SW480 (cell line): ENCODE measurements around the gene SPATS2L.
A peak's percentile ranks its signal among the peaks of the same experiment; 100 is the strongest.

Experiments
- DNase-seq: peaks from one replicate; pipeline ENCODE4 v3.0.0-alpha.2; 2016; ENCODE audit warnings: low spot score

The SPATS2L gene

DNA sequence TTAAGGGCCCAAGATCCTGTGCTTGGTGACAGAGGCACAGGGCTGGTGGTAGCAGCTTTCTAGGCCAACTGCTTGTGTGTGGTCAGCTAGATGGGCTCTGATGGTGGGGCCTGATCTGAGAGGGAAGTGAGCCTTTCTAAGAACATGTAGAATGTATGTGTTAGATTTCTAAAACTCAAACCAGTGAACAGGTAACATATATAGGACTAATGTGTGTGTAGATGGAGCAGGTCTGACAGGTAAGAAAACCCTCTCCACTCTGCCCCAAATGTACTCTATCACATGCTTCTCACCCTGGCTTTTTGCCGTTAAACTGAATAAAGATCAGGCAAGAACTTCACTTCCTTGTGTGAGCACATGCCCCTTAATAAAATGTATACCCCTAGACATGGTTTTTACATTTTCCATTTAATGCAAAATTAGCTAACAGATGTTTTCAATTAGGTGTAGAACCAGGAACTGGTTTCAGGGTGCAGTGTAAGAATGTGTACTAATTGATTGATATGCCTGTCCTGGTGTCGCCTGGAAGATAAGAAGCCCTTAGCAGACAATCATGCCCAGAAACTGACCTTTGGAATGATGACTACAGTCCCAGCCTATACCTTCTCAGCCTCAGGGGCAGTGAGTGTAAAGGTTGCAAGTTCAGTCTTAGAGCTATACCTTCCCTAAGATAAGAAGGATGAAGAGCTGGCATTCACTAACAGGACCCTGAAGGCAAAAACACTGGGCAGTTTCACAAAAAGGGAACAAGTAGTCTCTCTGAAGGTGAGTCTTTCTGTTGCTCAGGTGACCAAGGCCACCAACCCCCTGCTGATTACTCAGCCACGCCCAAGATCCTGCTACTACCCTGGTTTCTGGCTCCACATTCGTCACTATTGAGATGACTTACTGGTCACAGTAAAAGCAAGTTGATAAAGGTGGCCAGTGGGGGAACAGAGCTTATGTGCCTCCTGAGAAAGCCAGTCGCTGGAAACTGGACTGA is 71.2 kb downstream of the SPATS2L start:
- peak; percentile 38 for DNase-seq

- no peak for DNase-seq
Observed at GRCh38 chr2:200378652-200379290, 72.3 kb downstream of the SPATS2L start.

DNA sequence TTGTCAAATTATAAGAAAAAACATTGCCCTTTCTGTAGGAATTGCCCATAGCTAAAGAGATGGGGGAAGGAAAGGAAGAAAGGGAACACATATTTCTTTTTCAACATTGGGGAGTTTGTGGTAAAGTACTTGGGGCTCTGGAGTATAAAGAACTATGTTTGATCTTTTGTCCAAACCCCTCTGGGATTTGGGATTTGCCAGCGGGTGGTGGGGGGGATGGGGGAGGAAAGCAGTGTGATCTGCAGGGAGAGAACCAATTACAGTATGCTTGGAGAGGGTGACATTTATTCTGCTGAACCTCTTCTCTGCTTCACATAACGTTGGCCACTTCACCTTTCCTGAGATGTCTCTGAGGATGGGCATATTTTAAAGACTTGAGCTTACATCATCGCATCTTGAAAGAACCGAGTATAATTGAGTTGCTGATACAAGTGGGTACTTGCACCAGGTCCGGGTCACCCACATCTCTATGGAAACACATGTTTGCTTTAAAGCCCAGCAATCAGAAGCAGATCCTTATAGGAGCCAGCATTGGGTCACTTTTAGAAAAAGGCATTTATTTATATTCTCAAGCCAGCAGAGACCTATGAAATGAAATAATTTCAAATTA is 73.1 kb downstream of the SPATS2L start:
- no peak for DNase-seq

DNA sequence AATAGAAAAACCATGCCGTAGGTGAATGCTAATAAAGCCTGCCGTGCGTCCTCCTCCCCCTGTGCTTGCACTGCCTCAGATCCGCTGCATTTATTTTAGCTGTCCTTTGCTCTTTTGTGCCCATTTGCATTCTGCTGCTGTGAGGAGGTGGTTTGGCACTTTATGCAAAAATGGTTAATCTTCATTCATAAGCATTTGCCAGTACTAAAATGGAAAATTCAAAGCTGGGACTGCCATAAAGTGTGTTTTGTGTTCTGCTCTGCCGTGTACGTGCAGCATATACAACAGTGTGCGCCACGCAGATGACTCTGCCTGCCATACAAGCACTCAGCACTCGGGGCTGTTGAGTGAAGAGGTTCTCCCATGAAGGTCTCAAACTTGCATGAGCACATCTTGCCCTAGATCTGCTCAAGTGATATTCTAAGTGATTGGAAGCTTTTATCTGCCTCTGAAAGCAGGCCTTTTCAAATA is 73.6 kb downstream of the SPATS2L start:
- DNase-seq, result no peak

DNA sequence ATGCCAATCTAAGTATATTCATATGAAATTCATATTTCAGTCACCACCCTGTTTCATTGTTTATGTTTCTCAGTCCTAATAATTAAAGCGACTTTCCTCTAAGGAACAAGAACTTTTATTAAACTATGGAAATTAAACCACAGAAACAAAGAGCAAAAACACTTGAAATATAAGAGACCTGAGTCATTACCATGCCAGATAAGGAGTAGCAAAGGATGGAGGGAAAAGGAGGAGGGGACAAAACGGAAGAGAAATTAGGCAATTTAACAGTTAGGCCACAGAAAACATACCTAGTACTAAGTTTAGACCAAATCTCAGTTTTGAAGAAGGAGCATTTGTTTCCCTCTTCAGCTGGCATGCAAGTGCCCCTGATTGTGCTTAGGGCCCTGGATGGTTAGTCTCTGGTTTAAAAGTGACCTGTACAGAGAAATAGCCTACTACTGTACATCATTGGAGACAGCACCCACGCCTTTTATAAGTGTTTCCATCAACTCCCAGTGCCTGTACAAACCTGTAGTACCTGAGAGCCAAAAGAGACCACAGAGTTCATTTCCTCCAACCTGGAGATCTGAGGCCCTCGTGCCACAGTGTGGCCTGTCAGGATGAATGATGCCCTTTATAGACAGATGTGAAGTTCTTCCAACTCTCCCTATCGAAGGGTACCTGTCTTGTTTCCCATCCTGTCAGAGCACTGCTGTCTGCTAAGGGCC is 74.5 kb downstream of the SPATS2L start:
- DNase-seq, result no peak

- DNase-seq, result no peak
Observed at GRCh38 chr2:200382874-200383273, 76.4 kb downstream of the SPATS2L start.

DNA sequence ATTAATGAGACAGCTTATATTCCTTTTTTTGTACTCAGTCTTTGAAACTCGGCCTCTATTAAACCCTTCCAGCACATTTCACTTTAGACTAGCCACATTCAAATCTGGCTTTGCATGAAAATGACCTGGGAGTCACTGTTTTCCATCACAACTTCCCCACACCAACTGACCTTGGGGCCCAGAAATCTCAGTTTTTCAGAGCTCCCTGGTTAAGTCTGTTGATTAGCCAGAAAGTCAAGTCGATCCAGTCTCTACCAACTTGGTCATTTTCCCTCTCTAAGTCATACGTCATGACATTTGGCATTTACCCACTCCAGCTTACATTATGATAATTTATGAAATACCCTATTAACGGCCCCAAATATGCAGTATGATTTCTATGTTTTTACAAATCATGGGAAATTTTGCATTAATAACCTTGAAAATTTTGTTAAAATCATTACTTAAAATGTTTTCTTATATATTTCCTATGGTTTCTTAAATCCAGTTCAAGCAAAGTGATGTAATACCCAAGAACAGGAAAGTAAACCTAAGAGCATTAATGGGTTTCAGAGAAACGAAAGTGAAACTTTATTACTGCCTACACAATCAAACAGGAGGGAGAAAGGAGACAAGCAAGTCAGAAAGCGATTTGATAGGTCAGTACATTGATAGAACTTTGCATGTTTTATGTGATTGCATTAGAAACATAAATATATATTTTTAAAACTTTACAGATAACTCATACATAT is 77.1 kb downstream of the SPATS2L start:
- peak; percentile 42 for DNase-seq

DNA sequence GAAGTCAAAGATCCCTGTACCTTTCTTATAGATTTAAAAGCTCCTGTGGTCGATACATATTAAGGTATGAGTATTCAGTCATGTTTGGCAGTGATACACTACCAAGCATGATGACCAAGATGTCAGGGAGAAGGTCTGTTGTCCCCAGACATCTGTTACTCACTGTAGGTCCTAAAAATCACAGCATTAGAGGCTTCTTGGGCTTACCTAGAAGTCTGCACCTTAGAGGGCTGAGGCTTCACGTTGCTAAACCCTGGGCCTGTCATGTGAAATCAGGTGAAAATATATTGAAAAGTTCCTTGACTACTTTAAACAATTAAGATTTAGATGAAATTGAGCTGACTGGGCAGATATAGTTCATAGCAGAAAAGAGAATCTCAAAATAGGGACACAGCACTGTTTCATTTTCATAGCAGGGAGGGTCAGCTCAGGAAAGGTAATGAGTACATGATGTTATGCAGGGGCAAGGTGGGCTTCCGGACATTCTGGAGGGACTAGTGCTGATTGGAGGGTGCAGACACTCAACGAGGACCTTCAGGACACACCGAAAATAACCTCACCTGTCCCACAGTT is 78.7 kb downstream of the SPATS2L start:
- DNase-seq, result no peak

DNA sequence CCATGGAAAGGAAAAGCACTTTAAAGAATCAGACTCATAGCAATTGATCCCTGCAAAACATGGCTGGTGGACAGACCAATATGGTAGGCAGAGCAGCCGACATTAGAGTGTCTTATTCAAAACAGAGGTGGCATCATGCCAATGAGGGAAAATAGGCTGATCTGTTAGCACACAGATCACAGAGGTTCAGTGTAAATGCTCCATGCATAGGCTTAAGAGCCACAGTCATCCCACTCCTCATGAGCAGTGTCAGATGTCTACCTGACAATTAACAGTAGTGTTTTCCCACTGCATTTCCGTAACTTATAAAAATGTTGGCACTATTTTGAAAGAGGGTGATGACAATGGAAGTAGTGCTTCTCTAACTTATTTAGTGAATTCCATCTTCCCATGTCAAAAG is 86.7 kb downstream of the SPATS2L start:
- DNase-seq, result no peak

- DNase-seq, result no peak
Observed at GRCh38 chr2:200394045-200394444, 87.6 kb downstream of the SPATS2L start.

DNA sequence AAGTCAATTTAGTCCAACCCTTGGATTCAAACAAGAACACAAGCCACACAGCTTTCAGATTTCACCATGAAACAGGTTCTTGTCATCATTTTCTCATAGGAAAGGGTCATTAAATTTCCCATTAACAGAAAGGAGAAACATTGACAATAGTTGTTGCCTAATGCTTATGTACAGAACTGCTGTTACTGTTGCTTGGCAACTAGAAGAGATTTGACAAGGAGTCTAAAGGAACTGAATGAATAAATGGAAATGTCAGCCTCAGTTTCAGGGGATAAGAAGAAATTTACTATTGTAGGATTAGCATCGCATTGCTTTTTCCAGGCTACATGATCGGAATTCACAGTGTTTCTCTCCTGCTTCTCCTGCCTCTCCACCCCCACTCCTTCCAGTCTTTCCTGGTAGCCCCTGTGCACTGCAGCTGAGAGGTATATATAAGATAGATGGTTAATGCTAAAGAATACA is 90.3 kb downstream of the SPATS2L start:
- no peak for DNase-seq

GRCh38 chr2:200397785-200398184 is 91.3 kb downstream of the SPATS2L start:
- DNase-seq, result no peak

DNA sequence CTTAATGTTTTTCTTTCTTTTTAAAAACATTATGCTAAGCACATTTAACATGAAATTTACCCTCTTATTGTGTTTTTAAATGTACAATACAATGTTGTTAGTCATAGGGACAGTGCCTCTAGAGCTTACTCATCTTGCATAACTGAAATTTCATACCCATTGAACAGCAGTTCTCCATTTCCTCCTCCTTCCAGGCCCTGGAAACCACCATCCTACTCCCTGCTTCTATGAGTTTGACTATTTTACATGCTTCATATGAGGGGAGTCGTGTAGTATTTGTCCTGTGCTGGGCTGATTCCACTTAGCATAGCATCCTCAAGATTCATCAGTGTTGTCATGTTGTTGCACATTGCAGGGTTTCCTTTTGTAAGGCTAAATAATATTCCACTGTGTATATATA is 92.6 kb downstream of the SPATS2L start:
- no peak for DNase-seq

DNA sequence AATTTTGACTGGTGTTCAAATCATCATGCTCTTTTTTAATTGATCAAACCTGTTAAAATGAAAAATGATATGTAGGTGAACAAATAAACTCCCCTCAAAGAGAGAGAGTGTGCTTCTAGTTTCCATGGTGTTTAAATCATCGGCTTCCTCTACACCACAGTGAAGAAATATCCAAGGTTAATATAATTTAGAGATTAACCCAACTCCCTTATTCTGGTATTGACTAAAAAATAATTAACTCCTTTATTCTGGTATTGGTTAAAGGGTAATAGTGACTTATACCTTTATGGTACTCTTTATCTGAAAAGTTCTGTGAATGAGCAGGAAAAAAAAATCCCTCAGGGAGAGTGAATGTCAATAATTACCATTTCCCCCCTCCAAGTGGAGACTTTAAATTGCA is 93.1 kb downstream of the SPATS2L start:
- DNase-seq, result no peak

DNA sequence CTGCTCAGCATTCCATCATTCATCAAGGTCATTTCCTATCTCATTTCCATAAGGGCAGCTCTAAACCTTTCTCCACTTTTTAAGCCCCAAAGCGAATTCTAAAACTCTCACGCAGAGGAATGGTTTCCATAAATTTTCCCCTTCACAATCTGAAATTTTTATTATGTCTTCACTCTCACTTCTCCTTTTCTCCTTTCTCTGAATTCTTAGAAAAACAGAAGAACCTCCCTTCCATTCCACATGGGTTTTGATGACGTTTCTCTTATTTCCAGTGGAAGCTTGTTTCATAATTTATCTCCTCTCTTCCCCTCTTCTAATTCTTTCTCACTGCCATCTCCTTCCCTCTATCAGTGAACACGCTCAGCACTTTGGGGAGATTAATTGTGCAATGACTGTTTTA is 97.3 kb downstream of the SPATS2L start:
- DNase-seq, result no peak

- no peak for DNase-seq
Observed at GRCh38 chr2:200404615-200405014, 98.1 kb downstream of the SPATS2L start.

DNA sequence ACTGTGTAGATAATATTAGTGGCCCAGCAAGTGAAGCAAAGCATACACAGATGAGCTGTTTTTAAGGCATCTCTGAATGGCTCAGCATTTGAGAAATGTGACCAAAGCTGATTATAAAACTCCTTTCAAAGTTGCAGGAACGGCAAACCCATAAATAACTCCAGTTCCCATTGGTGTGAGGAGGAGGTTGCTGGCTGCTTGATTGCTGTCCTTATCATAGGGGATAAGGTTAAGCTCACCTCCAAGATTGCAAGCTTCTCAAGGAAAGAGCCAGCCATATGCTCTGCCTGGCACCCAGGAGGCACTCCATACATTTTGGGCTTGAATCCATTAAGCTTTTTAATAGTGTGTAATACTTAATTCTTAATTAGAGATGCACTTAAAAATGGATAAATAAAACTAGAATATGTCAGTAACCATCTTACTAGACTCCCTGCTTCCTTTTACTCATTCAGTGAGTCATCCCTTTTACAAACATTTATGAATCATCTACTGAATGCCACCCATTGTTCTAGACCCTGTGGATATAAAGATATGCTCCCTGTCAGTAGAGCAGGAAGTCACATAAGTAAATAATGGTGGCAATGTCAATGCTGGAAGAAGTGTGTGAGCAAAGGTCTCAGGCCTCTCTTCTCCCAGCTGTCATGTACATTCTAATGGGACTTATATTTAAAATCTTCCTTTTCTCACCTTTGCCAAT is 99.3 kb downstream of the SPATS2L start:
- DNase-seq, result peak; percentile 99

DNA sequence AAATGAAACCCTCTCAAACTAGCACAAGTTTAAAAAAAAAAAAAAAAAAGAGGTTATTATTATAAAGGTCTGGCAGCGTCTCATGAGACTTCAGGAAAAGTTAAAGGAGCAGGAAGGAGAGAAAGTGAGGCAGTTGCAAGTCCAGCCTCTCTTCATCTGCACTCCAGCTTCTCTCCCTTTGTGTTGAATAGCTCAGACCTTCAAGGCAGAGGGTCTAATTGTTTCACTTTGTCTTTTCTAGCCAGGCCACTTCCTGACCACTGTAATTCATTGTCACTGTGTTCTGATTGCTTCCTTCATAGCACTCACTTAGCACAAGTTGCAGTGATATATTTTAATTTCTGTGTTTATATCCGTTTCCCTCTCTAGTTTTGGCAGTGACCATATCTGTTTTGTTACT is 99.9 kb downstream of the SPATS2L start:
- DNase-seq, result peak; percentile 76

DNA sequence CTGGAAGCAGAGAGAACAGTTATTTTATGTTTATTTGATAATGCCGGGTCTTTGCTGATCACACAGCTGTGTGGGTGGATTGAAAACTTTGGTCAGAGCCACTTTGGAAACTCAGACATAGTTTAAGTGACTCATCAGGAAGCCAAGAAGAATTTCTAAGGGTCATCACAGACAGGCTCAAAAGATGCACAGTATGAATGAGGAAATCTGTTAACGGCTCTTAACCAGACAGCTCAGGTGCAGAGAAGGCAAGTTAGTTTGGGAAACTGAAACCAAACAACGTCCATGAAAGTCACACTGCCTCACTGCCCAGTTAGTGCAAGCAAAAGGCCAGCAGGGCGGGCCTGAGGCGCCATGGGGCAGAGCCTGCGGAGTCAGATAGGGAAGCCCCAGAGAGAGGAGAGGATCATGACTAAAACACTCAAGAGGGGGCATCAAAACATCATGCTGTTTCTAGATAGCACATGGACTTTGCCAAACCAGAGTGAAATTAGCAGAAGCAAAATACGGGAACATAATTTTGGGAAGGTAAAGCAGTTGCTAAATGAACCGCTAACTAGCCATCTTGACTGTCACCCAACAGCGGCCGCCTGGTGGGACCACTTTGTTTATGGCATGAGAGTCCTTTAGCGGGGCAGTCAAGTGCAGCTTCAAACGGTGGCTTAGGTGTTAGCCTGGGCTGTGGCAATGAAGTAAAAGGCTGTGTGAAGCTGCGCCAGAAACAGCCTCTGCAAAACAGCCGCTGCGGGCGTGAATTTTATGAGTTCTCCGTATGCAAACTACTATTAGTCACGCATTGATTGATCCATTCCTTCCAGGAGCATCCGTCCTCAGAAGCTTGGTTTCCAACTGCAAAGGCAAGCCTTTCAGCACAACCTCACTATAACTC is 102.2 kb downstream of the SPATS2L start:
- peak; percentile 90 for DNase-seq
